HG02840 (cell line): ENCODE measurements around the gene ZNF318.
A peak's percentile ranks its signal among the peaks of the same experiment; 100 is the strongest.
"Not testable (repeated sequence)": the region's sequence is repeated elsewhere in the genome, so short reads cannot be mapped to it uniquely, and the experiment has no call there.

Source experiments
- ATAC-seq: cut with Tn5 transposase; IDR thresholded peaks from one replicate; pipeline ENCODE4 v1.9.1; 2021; ENCODE audit warnings: mild to moderate bottlenecking, moderate library complexity, moderate number of reproducible peaks; ENCODE audit not compliant: unreplicated experiment, low FRiP score

The ZNF318 gene

GRCh38 chr6:43347444-43347843 is 22.0 kb downstream of the ZNF318 start:
- no peak for ATAC-seq

- no peak for ATAC-seq
These were observed 22.4 kb downstream of the ZNF318 start for GRCh38 chr6:43347021-43347420.

GRCh38 chr6:43346243-43346642 is 23.2 kb downstream of the ZNF318 start:
- not testable (repeated sequence) for ATAC-seq

- ATAC-seq: no peak
These were observed 30.3 kb downstream of the ZNF318 start for GRCh38 chr6:43339168-43339567.

- ATAC-seq: peak; percentile 57
These were observed 31.2 kb downstream of the ZNF318 start for GRCh38 chr6:43338243-43338642.

- no peak for ATAC-seq
These were observed 33.1 kb downstream of the ZNF318 start for GRCh38 chr6:43336382-43336781.

GRCh38 chr6:43335469-43335868 is 34.0 kb downstream of the ZNF318 start:
- no peak for ATAC-seq

- no peak for ATAC-seq
These were observed 34.9 kb downstream of the ZNF318 start for GRCh38 chr6:43334466-43335095.

- no peak for ATAC-seq
These were observed 37.6 kb downstream of the ZNF318 start for GRCh38 chr6:43331891-43332290.

GRCh38 chr6:43331470-43331869 is 38.0 kb downstream of the ZNF318 start:
- ATAC-seq: no peak

GRCh38 chr6:43328528-43328927 is 40.9 kb downstream of the ZNF318 start:
- no peak for ATAC-seq

GRCh38 chr6:43325876-43326275 is 43.6 kb downstream of the ZNF318 start:
- ATAC-seq: no peak

GRCh38 chr6:43318011-43318410 is 51.4 kb downstream of the ZNF318 start:
- ATAC-seq: no peak

- no peak for ATAC-seq
These were observed 55.6 kb downstream of the ZNF318 start for GRCh38 chr6:43313813-43314212.

- ATAC-seq: no peak
These were observed 57.8 kb downstream of the ZNF318 start for GRCh38 chr6:43311666-43312065.

- ATAC-seq: no peak
These were observed 58.8 kb downstream of the ZNF318 start for GRCh38 chr6:43310624-43311023.

GRCh38 chr6:43310134-43310533 is 59.3 kb downstream of the ZNF318 start:
- no peak for ATAC-seq

- no peak for ATAC-seq
These were observed 60.4 kb downstream of the ZNF318 start for GRCh38 chr6:43308990-43309477.

- peak; percentile 48 for ATAC-seq
These were observed 61.1 kb downstream of the ZNF318 start, which contains the start of gene CRIP3 for GRCh38 chr6:43308101-43308989. TSS of gene CRIP3 (minus strand) at chr6:43308826. CDS start at chr6:43308792, 34 bp downstream.

GRCh38 chr6:43307451-43308100 is 61.9 kb downstream of the ZNF318 start:
- ATAC-seq: no peak

GRCh38 chr6:43306086-43306485 is 63.4 kb downstream of the ZNF318 start:
- no peak for ATAC-seq
